Pancreas (tissue), 10 donors: ENCODE data around the gene NBEA. TPM values are rescaled to one million over a fixed set of nuclear protein-coding genes. Genes with fewer than 3 reads are reported as not detected.

Source experiments
- ATAC-seq, 4 donors: fragments of 200-7000 bp; cut with Tn5 transposase; one replicate each; pipeline versions ENCODE4 v1.8.0 to v1.9.1; 2020; ENCODE audit warnings: mild to moderate bottlenecking in 4 of 4, moderate library complexity in 4 of 4
- DNase-seq, 6 donors: peaks; one replicate each; pipeline ENCODE4 v3.0.0-alpha.2; 2020
- FAIRE-seq: peaks from 2 replicates; lab custom pipeline; 2012; peaks lifted over from hg19 to GRCh38; lab: Jason Lieb, UNC
- H3K27ac ChIP-seq, 4 donors: fragments of 200-600 bp; sonication (generic); 1 replicate in 3 of 4; 2 replicates in 1 of 4; pipeline versions ENCODE4 v1.5.0 to v1.8.0; 2020
- H3K27me3 ChIP-seq, 4 donors: fragments of 200-600 bp; one replicate each; pipeline ENCODE4 v1.8.0; 2021
- H3K36me3 ChIP-seq, 3 donors: fragments of 200-600 bp; sonication (generic) in 1 of 3; one replicate each; pipeline versions ENCODE4 v1.5.0 to v1.8.0; 2020 to 2021
- H3K4me1 ChIP-seq, 3 donors: fragments of 200-600 bp; one replicate each; pipeline ENCODE4 v1.8.0; 2021
- H3K4me3 ChIP-seq, 4 donors: fragments of 200-600 bp; sonication (generic) in 2 of 4; one replicate each; pipeline versions ENCODE4 v1.5.0 to v1.8.0; 2020 to 2021
- H3K9me3 ChIP-seq, 4 donors: fragments of 200-600 bp; one replicate each; pipeline ENCODE4 v1.8.0; 2021
- CTCF ChIP-seq, 4 donors: fragments of 200-600 bp; sonication (generic) in 3 of 4; IDR thresholded peaks; one replicate each; pipeline versions ENCODE4 v1.5.0 to v1.8.0; 2021; ENCODE audit warnings: antibody characterized with exemption in 4 of 4
- WGBS, 2 donors: extraction: QIAGEN DNeasy Blood & Tissue Kit; methylation state at CpG; one replicate each; pipeline ENCODE4 v1.1.7; 2013; 5-methylcytosine and 5-hydroxymethylcytosine counted together
- intact Hi-C, 3 donors: fragments of 100-400 bp; cut with DNase I; formaldehyde crosslinking; loops; one replicate each; pipeline versions ENCODE4 v1.11.1 to v1.14.2; 2022
- polyA plus RNA-seq, 2 donors: library from polyadenylated mRNA; stranded (reverse); fragments of 200-250 nt; gene quantifications; one replicate each; pipeline ENCODE4 v1.2.3, GENCODE V29; 2013
- total RNA-seq, 6 donors: library from RNA; stranded (reverse); fragmentation: NEBNext Ultra II Directional in 4 of 6; extraction: Animal tissue kit (Norgen Biotek cat#: 25700) in 4 of 6; gene quantifications; one replicate each; pipeline versions ENCODE4 v1.2.1 to v1.2.4, GENCODE V29; 2021 to 2023
- donor health status: healthy with polysubstance abuse.
- donor health status: DM: no; HTN: no; CAD: no; lungs with moderate emphysema.
- donor health status: DM: no; HTN: no; CAD: no.
- donor health status: control.
- donor health status: control.
- donor health status: Bipolar disorder and iron deficiency.
- donor health status: DM: yes; HTN: yes; CAD: no.
- donor health status: DM: no; HTN: no; CAD: no.
- donor health status: DM: no; HTN: no; CAD: no.
- donor health status: DM: yes; HTN: yes; CAD: no.

NBEA gene
- total and polyA plus RNA-seq, 8 donors: 2.4 to 10.4 (median 4.8) TPM

GRCh38 chr13:35695448-35695770 is 753.3 kb downstream of the NBEA start:
- Histone ChIP-seq H3K36me3 (no peaks in the 10 kb centered on the region), H3K4me1 (no peaks in the 10 kb centered on the region), H3K9me3 (no peaks in the 10 kb centered on the region), H3K27me3 (no peaks in the 10 kb centered on the region), H3K27ac (no peak overlapping the region), H3K4me3 (no peak overlapping the region)
- WGBS, 2 donors: 80 to 86% methylated on average over 15 of the region's 15 CpGs
- DNase-seq: no peak
- no peak for ATAC-seq
- intact Hi-C loops: no loop called here
- TF ChIP-seq CTCF (IDR thresholded peaks at IDR 0.05): no peak
- no peak for FAIRE-seq

GRCh38 chr13:35697186-35697730 is 755.2 kb downstream of the NBEA start:
- intact Hi-C loops: no loop called here
- DNase-seq (no peak), ATAC-seq (no peak), FAIRE-seq (no peak)
- no peak for TF ChIP-seq CTCF (IDR thresholded peaks at IDR 0.05)
- no peak overlapping the region for H3K27ac ChIP-seq
- no peaks in the 10 kb centered on the region for H3K27me3 ChIP-seq
- no peaks in the 10 kb centered on the region for H3K36me3 ChIP-seq
- whole genome bisulfite sequencing, 2 donors: 35 to 38% methylated on average over 7 of the region's 7 CpGs
- H3K4me3 ChIP-seq: no peak overlapping the region
- H3K9me3 ChIP-seq: no peaks in the 10 kb centered on the region
- H3K4me1 ChIP-seq: no peaks in the 10 kb centered on the region

GRCh38 chr13:35698911-35699576 is 757.0 kb downstream of the NBEA start:
- Histone ChIP-seq H3K27ac (no peak overlapping the region), H3K4me3 (no peak overlapping the region), H3K27me3 (no peaks in the 10 kb centered on the region), H3K9me3 (no peaks in the 10 kb centered on the region), H3K4me1 (no peaks in the 10 kb centered on the region), H3K36me3 (no peaks in the 10 kb centered on the region)
- intact Hi-C loops: no loop called here
- DNase-seq (no peak), FAIRE-seq (no peak), ATAC-seq (no peak)
- TF ChIP-seq CTCF (IDR thresholded peaks at IDR 0.05): no peak
- 58 to 66% methylated on average over 11 of the region's 11 CpGs for WGBS, 2 donors

- intact Hi-C loops: no loop called here
- 29 to 37% methylated on average over 13 of the region's 13 CpGs for WGBS, 2 donors
- H3K27me3 ChIP-seq: no peaks in the 10 kb centered on the region
- H3K9me3 ChIP-seq: no peaks in the 10 kb centered on the region
- FAIRE-seq (no peak), ATAC-seq (no peak), DNase-seq (no peak)
- no peaks in the 10 kb centered on the region for H3K4me1 ChIP-seq
- no peak overlapping the region for H3K27ac ChIP-seq
- no peak overlapping the region for H3K4me3 ChIP-seq
- TF ChIP-seq CTCF (IDR thresholded peaks at IDR 0.05): no peak
- H3K36me3 ChIP-seq: no peaks in the 10 kb centered on the region
Observed at GRCh38 chr13:35699825-35700510, 757.9 kb downstream of the NBEA start.

- ATAC-seq (no peak), DNase-seq (no peak), FAIRE-seq (no peak)
- intact Hi-C loops: no loop called here
- WGBS, 2 donors: 81% methylated on average over 5 of the region's 5 CpGs
- TF ChIP-seq CTCF (IDR thresholded peaks at IDR 0.05): no peak
- H3K9me3 ChIP-seq: no peaks in the 10 kb centered on the region
- H3K4me3 ChIP-seq: no peak overlapping the region
- no peaks in the 10 kb centered on the region for H3K4me1 ChIP-seq
- no peak overlapping the region for H3K27ac ChIP-seq
- no peaks in the 10 kb centered on the region for H3K36me3 ChIP-seq
- H3K27me3 ChIP-seq: no peaks in the 10 kb centered on the region
Observed at GRCh38 chr13:35700671-35701070, 758.6 kb downstream of the NBEA start.
